ENCODE results near the gene CACNA2D1.
A peak's percentile ranks its signal among the peaks of the same experiment; 100 is the strongest.

Gene CACNA2D1

DNA sequence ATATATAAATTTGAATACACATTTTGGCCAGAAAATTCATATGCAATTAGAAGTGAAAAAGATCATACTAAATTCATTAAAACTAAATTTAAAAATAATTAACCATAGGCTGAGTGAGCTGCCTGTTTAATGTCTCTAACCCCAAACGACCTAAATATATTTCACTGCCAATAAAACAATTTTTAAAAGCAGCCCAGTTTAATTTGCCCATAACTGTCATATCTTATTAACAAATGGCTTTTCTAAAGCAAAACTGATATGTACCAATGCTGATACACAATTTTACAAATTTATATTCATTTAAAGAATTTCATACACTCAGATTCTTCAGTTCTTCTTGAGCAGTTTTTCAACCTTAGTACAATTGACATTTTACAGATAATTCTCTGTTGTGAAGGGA, 99.9 kb downstream of the CACNA2D1 start:
- no peak for DNase-seq (ENCODE audit: low spot score)

- DNase-seq (ENCODE audit: low spot score): no peak
Measured at GRCh38 chr7:82339958-82340357, 103.6 kb downstream of the CACNA2D1 start.

DNA sequence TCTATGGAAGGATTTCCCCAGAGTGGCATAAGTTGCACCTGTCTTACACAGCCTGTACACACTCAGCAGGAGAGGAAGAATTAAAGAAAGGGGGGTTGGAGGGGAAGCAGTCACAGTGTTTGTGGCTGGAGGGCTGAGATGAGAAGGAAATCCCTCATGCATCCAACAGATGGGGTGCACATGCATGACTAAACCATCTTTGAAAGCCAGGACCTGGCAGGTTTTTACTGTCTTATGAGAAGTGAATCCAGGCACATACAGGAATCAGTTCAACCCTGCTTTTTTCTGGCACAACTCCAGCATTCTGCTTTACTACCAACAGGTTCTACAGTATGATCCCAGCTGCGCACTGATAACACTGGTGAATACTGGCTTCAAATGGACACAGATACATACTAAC, 107.7 kb downstream of the CACNA2D1 start:
- no peak for DNase-seq (ENCODE audit: low spot score)

DNA sequence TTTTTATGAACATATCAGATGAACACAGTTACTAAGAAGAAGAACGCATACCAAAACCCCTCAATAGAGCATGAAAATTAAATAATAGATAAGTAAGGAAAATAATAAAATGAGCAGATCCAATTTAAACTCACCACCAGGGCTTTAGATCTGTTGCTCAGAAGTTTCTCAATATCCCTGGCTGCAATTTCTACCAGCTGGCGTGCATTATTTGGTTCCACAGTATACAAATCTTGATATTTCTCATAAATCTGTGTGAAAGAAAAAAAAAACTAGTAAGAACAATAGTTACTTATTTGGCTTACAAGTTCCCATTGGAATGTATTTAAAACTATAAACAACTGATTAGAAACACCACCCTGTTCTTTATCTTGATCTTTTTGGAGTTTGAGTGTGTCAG, 108.6 kb downstream of the CACNA2D1 start:
- no peak for DNase-seq (ENCODE audit: low spot score)

DNA sequence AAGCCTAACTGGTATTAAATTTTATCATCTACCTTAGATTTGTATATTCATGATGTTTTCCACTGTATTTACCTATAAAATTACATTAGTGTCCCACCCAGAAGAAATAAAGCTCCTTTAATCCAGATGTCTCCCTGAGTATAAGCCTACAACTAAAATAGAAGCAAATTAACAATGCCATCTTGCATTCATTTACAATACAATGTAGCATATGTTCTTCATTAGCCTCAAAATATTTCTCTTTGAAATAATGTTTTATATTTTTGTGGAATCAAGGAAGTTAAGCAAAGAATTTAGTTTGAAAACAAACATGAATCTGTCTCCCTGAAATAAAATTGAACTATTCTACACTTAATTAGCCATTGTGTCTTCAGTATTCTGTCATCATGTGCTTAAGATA, 112.3 kb downstream of the CACNA2D1 start:
- no peak for DNase-seq (ENCODE audit: low spot score)

GRCh38 chr7:82330706-82331215, 112.8 kb downstream of the CACNA2D1 start:
- DNase-seq (ENCODE audit: low spot score): no peak

GRCh38 chr7:82327898-82328297, 115.7 kb downstream of the CACNA2D1 start:
- no peak for DNase-seq (ENCODE audit: low spot score)

DNA sequence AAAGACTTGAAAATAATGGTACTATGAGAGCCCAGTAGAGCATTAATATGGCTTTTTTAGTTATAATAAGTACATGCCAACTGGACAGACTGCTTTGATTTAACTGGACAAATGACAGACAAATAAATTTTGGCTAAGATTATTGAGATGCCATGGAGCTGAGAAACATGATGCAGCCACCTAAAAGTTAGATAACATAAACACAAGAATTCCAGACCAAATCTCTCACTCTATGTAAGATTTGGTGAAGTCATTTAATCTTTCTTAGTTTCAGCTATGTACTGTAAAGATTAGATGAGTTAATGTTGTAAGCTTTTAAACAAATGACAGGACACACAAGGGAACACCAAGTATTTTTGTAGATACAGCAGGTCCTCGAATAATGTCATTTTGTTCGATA, 118.2 kb downstream of the CACNA2D1 start:
- DNase-seq (ENCODE audit: low spot score): no peak

DNA sequence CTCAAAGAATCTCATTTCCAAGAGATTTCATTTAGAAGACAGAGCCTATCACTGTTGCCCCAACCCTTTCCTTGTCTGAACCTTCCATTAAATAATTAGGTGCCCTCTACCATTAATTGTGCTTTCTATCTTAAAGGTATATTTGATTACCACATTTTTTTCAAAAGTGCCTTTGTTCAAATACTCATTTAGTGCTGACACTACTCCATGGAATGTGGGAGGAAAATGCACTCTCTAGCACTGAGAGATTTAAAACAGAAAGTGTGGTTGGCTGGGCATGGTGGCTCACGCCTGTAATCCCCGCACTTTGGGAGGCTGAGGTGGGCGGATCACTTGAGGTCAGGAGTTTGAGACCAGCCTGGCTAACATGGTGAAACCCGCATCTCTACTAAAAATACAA, 119.8 kb downstream of the CACNA2D1 start:
- DNase-seq (ENCODE audit: low spot score): no peak

- DNase-seq (ENCODE audit: low spot score): peak; percentile 93
Measured at GRCh38 chr7:82319674-82320118, 123.9 kb downstream of the CACNA2D1 start.

- peak; percentile 20 for DNase-seq (ENCODE audit: low spot score)
Measured at GRCh38 chr7:82318786-82319185, 124.8 kb downstream of the CACNA2D1 start.

GRCh38 chr7:82317760-82318159, 125.8 kb downstream of the CACNA2D1 start:
- no peak for DNase-seq (ENCODE audit: low spot score)

DNA sequence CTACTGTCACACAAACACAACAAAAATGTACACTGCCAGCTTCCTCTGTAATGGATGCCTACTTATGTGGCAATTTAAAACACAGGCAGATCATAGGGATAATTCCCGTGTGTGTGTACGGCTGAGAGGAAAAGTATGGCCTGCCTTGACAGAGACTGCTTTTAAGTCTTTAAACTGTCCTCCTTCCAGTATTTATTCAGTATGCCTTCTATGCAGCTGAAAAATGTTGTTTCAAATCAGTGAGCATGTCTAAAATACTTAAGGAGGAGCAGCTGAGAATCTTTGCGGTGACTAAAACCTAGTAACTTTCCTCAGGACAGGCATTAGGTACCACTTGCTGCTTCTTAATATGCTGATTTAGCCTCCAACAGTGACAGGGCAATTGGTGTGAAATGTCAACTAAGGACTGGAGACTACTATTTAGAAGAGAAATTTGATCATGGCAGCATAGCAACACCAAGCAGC, 126.3 kb downstream of the CACNA2D1 start:
- no peak for DNase-seq (ENCODE audit: low spot score)

- DNase-seq (ENCODE audit: low spot score): no peak
Measured at GRCh38 chr7:82313269-82313668, 130.3 kb downstream of the CACNA2D1 start.

GRCh38 chr7:82312646-82313045, 130.9 kb downstream of the CACNA2D1 start:
- no peak for DNase-seq (ENCODE audit: low spot score)

GRCh38 chr7:82305347-82306005, 138.1 kb downstream of the CACNA2D1 start:
- DNase-seq (ENCODE audit: low spot score): no peak

DNA sequence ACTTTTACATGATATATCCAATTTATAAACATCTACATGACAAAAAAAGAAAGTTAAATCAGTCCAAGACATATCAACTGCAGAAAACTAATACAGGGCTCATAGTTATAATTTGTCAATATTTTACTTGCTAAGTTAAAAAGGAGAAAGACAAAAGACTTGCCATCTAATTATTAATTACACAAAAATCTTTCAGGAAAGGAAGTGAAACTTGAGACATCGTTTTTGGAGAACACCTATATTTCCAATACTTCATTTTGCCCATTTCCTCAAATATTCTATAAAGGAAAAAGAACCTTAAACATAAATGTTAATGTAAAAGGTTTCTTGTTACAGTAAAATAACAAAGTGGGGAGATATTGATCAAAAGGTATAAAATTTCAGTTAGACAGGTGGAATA, 148.7 kb downstream of the CACNA2D1 start:
- DNase-seq (ENCODE audit: low spot score): no peak

- no peak for DNase-seq (ENCODE audit: low spot score)
Measured at GRCh38 chr7:82294382-82294784, 149.2 kb downstream of the CACNA2D1 start.

GRCh38 chr7:82293467-82293866, 150.1 kb downstream of the CACNA2D1 start:
- DNase-seq (ENCODE audit: low spot score): no peak

DNA sequence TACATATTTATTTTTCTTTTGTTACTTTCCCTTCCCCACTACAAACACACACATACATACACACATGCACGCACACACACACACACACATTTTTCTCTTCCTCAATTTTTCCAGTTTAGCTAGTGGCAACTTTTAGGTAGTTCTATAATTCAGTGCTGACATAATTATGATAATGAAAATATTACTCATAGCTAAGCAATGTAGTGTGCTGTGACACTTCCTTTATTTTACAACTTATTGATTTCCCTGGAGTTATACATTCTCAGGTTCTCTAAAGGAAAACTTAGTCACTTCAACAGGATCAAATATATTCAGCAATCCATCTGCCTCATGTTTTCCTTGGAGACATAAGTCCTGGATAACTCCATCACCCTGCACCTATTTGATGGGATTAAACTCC, 151.6 kb downstream of the CACNA2D1 start:
- DNase-seq (ENCODE audit: low spot score): no peak

DNA sequence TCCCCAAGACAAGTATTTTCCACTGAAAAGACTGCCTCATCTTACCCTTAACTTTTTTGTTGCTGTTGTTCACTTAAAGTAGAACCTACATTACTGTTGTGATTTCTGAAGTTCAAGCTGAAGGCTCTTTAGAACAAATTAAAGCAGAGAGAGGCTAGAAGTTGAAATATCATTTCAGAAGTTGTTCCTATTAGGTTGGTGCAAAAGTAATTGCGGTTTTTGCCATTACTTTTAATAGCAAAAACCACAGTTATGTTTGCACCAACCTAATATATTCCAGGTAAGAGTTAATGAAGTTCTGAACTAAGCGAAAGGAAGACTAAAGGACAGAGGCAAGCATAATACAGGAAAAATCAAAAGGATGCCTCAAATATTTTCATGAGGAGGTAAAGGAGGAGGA, 153.7 kb downstream of the CACNA2D1 start:
- no peak for DNase-seq (ENCODE audit: low spot score)

- DNase-seq (ENCODE audit: low spot score): peak; percentile 86
Measured at GRCh38 chr7:82289152-82289535, 154.4 kb downstream of the CACNA2D1 start.

DNA sequence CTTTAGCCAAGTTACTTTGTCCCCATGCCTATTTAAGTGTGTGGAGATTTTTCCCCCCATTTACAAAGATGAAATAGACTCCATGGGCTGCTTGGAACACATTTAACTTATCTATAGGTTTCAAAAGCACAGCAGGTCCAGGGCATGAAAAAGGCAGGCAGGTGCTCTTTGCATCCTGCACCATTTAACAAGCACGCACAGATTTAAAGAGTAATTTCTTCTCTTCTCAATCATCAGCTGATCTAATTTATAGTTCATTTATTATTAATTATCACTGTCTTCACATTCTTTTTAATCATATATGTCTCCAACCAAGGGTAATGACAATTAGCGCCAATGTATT, 156.8 kb downstream of the CACNA2D1 start:
- DNase-seq (ENCODE audit: low spot score): no peak

DNA sequence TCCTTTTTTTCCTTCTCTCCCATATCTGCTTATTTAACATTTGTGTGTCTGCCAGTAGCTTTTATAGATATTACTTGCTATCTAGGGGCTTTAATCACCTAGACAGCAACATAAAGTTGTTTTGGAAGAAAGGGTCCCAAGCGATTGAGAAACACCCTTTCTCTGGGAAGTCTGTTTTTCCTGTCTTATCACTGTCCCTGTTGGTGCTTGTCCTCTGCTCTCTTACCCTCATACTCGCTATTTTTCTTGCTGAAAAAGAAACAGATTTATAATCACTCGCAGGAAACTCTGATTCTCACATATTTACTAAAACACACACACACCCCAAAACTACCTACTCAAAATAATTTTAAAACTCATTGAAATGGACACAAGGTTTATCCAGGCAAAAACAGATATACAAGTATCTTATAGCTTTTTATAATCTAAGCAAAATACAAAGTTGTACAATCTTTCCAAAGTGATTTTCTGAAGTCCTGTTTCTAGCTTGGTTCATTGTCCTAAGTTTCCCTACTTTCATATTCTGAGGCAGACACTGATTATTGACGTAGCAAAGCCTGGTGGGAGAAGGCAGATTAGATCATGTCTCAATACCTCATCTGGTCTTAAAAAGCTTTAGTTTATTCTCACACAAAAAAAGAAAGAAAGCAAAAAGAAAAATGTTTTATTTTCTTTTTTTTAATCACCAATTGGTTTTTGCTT, 157.3 kb downstream of the CACNA2D1 start:
- no peak for DNase-seq (ENCODE audit: low spot score)
